Measurements from ENCODE around the gene PFKFB4.

Gene PFKFB4

GRCh38 chr3:48596157-48596556 is 39.6 kb upstream of the PFKFB4 start:
- no peak overlapping the region for H3K27ac ChIP-seq (ENCODE audit: insufficient read depth, low read length, poor library complexity, severe bottlenecking)
- peaks cover 11% of the 10 kb centered on the region for H3K27me3 ChIP-seq (replicated peaks; ENCODE audit: control insufficient read depth, insufficient read depth, low read length, poor library complexity, severe bottlenecking)
- H3K36me3 ChIP-seq (ENCODE audit: control insufficient read depth, insufficient read depth, low read length): peaks cover 34% of the 10 kb centered on the region
- peaks cover 5% of the 10 kb centered on the region for H3K4me1 ChIP-seq (ENCODE audit: control insufficient read depth, insufficient read depth, low read length, poor library complexity, severe bottlenecking)
- H3K9me3 ChIP-seq (ENCODE audit: control insufficient read depth, low read length): no peaks in the 10 kb centered on the region
- H3K4me3 ChIP-seq (ENCODE audit: insufficient read depth, low read depth, low read length, poor library complexity, severe bottlenecking): no peak overlapping the region
- DNase-seq: no peak

DNA sequence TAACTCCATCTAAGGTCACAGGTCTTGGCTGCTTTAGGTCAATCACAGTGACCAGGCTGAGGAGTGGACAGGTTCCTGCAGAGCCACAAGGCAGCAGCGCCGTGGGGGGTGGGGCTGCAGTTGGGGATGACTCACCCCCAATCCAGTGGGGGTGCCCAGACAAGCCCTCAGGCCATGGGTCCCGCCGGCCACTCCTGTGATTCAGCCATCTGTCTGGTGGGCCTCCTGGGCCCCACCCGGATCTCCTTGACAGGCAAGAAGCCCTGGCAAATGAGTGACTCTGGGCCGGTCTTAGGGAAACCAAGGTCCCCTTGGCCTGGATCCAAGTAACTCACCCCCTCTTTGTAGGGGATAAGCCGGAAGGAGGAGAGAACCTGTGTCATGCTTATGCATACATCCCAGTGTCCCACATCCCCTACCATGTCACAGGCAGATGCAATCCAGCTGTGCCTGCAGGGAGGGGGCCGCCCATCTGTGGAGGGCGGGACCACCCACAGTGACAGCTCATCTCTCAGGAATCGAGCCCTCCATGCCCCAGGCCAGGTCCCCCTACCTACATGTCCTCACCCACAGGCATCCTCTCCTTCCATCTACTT is 39.0 kb upstream of the PFKFB4 start:
- H3K36me3 ChIP-seq (ENCODE audit: control insufficient read depth, insufficient read depth, low read length): peaks cover 29% of the 10 kb centered on the region
- H3K9me3 ChIP-seq (ENCODE audit: control insufficient read depth, low read length): no peaks in the 10 kb centered on the region
- no peak for DNase-seq
- H3K27ac ChIP-seq (ENCODE audit: insufficient read depth, low read length, poor library complexity, severe bottlenecking): no peak overlapping the region
- H3K27me3 ChIP-seq (replicated peaks; ENCODE audit: control insufficient read depth, insufficient read depth, low read length, poor library complexity, severe bottlenecking): peaks cover 11% of the 10 kb centered on the region
- H3K4me3 ChIP-seq (ENCODE audit: insufficient read depth, low read depth, low read length, poor library complexity, severe bottlenecking): no peak overlapping the region
- H3K4me1 ChIP-seq (ENCODE audit: control insufficient read depth, insufficient read depth, low read length, poor library complexity, severe bottlenecking): peaks cover 5% of the 10 kb centered on the region

- H3K4me3 ChIP-seq (ENCODE audit: insufficient read depth, low read depth, low read length, poor library complexity, severe bottlenecking): no peak within 1 kb of the TSS
- peaks cover 23% of the 10 kb centered on the region for H3K36me3 ChIP-seq (ENCODE audit: control insufficient read depth, insufficient read depth, low read length)
- no peak for DNase-seq
- H3K9me3 ChIP-seq (ENCODE audit: control insufficient read depth, low read length): no peaks in the 10 kb centered on the region
- no peak within 1 kb of the TSS for H3K27ac ChIP-seq (ENCODE audit: insufficient read depth, low read length, poor library complexity, severe bottlenecking)
- H3K4me1 ChIP-seq (ENCODE audit: control insufficient read depth, insufficient read depth, low read length, poor library complexity, severe bottlenecking): peaks cover 5% of the 10 kb centered on the region
- H3K27me3 ChIP-seq (replicated peaks; ENCODE audit: control insufficient read depth, insufficient read depth, low read length, poor library complexity, severe bottlenecking): peaks cover 11% of the 10 kb centered on the region
Measured at GRCh38 chr3:48595075-48595525, 38.5 kb upstream of the PFKFB4 start, which contains the start of gene COL7A1. Gene COL7A1, minus strand, starts transcription at chr3:48595329. Its CDS starts 170 bp downstream, at chr3:48595159.

- Histone ChIP-seq H3K27me3 (replicated peaks; ENCODE audit: control insufficient read depth, insufficient read depth, low read length, poor library complexity, severe bottlenecking) (peaks cover 11% of the 10 kb centered on the region), H3K27ac (ENCODE audit: insufficient read depth, low read length, poor library complexity, severe bottlenecking) (no peak overlapping the region), H3K36me3 (ENCODE audit: control insufficient read depth, insufficient read depth, low read length) (peaks cover 18% of the 10 kb centered on the region), H3K9me3 (ENCODE audit: control insufficient read depth, low read length) (no peaks in the 10 kb centered on the region), H3K4me3 (ENCODE audit: insufficient read depth, low read depth, low read length, poor library complexity, severe bottlenecking) (no peak overlapping the region), H3K4me1 (ENCODE audit: control insufficient read depth, insufficient read depth, low read length, poor library complexity, severe bottlenecking) (peaks cover 5% of the 10 kb centered on the region)
- no peak for DNase-seq
Measured at GRCh38 chr3:48594417-48595049, 37.9 kb upstream of the PFKFB4 start.

DNA sequence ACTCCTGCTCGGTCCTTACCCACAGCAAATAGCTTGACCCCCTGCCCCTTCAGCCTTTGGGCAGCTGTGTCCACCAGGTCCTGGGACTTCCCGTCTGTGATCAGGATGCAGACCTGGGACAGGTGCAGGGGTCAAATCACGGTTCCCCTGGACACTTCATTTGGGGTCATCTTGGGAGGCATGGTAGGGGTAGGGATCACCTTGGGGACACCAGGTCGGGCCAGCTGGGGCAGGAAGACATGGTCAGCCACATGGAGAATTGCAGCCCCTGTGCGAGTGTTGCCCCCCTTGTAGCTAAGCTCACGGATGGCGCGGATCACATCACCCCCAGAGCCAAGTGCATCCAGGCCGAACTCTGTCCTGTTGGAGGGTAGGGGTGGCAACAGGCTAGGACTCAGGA is 36.7 kb upstream of the PFKFB4 start:
- H3K4me3 ChIP-seq (ENCODE audit: insufficient read depth, low read depth, low read length, poor library complexity, severe bottlenecking): no peak overlapping the region
- peaks cover 11% of the 10 kb centered on the region for H3K27me3 ChIP-seq (replicated peaks; ENCODE audit: control insufficient read depth, insufficient read depth, low read length, poor library complexity, severe bottlenecking)
- H3K9me3 ChIP-seq (ENCODE audit: control insufficient read depth, low read length): no peaks in the 10 kb centered on the region
- H3K27ac ChIP-seq (ENCODE audit: insufficient read depth, low read length, poor library complexity, severe bottlenecking): no peak overlapping the region
- H3K36me3 ChIP-seq (ENCODE audit: control insufficient read depth, insufficient read depth, low read length): peaks cover 6% of the 10 kb centered on the region
- no peak for DNase-seq
- peaks cover 5% of the 10 kb centered on the region for H3K4me1 ChIP-seq (ENCODE audit: control insufficient read depth, insufficient read depth, low read length, poor library complexity, severe bottlenecking)

DNA sequence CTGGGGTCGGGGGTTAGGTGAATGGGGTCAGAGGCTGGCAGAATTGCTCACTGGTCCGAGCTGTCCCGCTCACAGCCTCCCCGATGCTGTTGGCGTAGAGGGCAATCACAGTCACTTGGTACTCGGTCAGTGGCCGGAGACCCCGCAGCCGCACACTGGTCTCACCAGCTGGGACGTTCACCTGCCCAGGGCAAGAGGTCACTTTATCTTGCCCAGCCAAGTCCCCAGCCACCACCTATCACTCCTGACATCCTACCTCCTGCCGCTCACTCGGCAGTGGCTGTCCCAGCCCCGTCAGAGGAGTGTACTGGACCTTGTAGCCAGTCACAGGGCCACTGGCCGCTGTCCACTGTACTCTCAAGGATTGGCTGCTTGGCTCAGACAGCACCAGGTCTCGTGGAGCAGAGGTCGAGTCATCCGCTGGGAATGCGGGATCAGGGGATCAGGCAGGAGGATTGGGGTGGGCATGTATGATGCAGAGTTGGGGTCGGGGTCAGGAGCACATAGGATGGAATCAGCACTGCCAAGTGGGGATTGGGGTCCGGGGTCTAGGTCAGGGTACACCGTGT is 36.0 kb upstream of the PFKFB4 start:
- no peak overlapping the region for H3K27ac ChIP-seq (ENCODE audit: insufficient read depth, low read length, poor library complexity, severe bottlenecking)
- H3K9me3 ChIP-seq (ENCODE audit: control insufficient read depth, low read length): no peaks in the 10 kb centered on the region
- H3K4me1 ChIP-seq (ENCODE audit: control insufficient read depth, insufficient read depth, low read length, poor library complexity, severe bottlenecking): peaks cover 5% of the 10 kb centered on the region
- DNase-seq: no peak
- H3K27me3 ChIP-seq (replicated peaks; ENCODE audit: control insufficient read depth, insufficient read depth, low read length, poor library complexity, severe bottlenecking): peaks cover 11% of the 10 kb centered on the region
- H3K36me3 ChIP-seq (ENCODE audit: control insufficient read depth, insufficient read depth, low read length): no peaks in the 10 kb centered on the region
- no peak overlapping the region for H3K4me3 ChIP-seq (ENCODE audit: insufficient read depth, low read depth, low read length, poor library complexity, severe bottlenecking)

GRCh38 chr3:48591886-48592518 is 35.4 kb upstream of the PFKFB4 start:
- no peaks in the 10 kb centered on the region for H3K36me3 ChIP-seq (ENCODE audit: control insufficient read depth, insufficient read depth, low read length)
- no peak overlapping the region for H3K4me3 ChIP-seq (ENCODE audit: insufficient read depth, low read depth, low read length, poor library complexity, severe bottlenecking)
- H3K4me1 ChIP-seq (ENCODE audit: control insufficient read depth, insufficient read depth, low read length, poor library complexity, severe bottlenecking): peaks cover 5% of the 10 kb centered on the region
- H3K27me3 ChIP-seq (replicated peaks; ENCODE audit: control insufficient read depth, insufficient read depth, low read length, poor library complexity, severe bottlenecking): peaks cover 11% of the 10 kb centered on the region
- no peak overlapping the region for H3K27ac ChIP-seq (ENCODE audit: insufficient read depth, low read length, poor library complexity, severe bottlenecking)
- no peak for DNase-seq
- H3K9me3 ChIP-seq (ENCODE audit: control insufficient read depth, low read length): no peaks in the 10 kb centered on the region

- H3K4me1 ChIP-seq (ENCODE audit: control insufficient read depth, insufficient read depth, low read length, poor library complexity, severe bottlenecking): peaks cover 5% of the 10 kb centered on the region
- no peak overlapping the region for H3K4me3 ChIP-seq (ENCODE audit: insufficient read depth, low read depth, low read length, poor library complexity, severe bottlenecking)
- H3K27me3 ChIP-seq (replicated peaks; ENCODE audit: control insufficient read depth, insufficient read depth, low read length, poor library complexity, severe bottlenecking): peaks cover 11% of the 10 kb centered on the region
- DNase-seq: no peak
- H3K36me3 ChIP-seq (ENCODE audit: control insufficient read depth, insufficient read depth, low read length): no peaks in the 10 kb centered on the region
- H3K9me3 ChIP-seq (ENCODE audit: control insufficient read depth, low read length): no peaks in the 10 kb centered on the region
- H3K27ac ChIP-seq (ENCODE audit: insufficient read depth, low read length, poor library complexity, severe bottlenecking): no peak overlapping the region
Measured at GRCh38 chr3:48591436-48591835, 34.8 kb upstream of the PFKFB4 start.

GRCh38 chr3:48588230-48588629 is 31.6 kb upstream of the PFKFB4 start:
- no peak for DNase-seq
- H3K4me1 ChIP-seq (ENCODE audit: control insufficient read depth, insufficient read depth, low read length, poor library complexity, severe bottlenecking): no peaks in the 10 kb centered on the region
- H3K4me3 ChIP-seq (ENCODE audit: insufficient read depth, low read depth, low read length, poor library complexity, severe bottlenecking): no peak overlapping the region
- no peaks in the 10 kb centered on the region for H3K9me3 ChIP-seq (ENCODE audit: control insufficient read depth, low read length)
- H3K36me3 ChIP-seq (ENCODE audit: control insufficient read depth, insufficient read depth, low read length): no peaks in the 10 kb centered on the region
- peaks cover 3% of the 10 kb centered on the region for H3K27me3 ChIP-seq (replicated peaks; ENCODE audit: control insufficient read depth, insufficient read depth, low read length, poor library complexity, severe bottlenecking)
- no peak overlapping the region for H3K27ac ChIP-seq (ENCODE audit: insufficient read depth, low read length, poor library complexity, severe bottlenecking)

DNA sequence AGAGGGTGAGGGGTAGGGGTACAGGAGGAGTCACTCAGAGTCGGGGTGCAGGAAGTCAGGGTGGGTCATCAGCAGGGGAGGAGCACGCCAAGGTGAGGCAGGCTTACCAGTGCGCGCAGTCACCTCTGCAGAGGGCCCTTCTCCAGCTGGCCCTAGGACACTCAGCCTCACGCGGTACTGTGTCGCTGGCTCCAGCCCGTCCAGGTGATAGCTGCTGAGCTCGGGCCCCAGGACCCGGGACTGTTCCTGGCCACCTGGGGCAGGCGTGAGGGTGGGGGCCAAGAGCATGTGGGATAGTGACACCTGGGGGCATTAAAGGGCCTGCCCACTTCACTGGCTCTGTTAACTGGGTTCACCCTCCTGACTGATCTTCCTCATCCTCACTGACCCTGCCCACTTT is 31.1 kb upstream of the PFKFB4 start:
- no peaks in the 10 kb centered on the region for H3K9me3 ChIP-seq (ENCODE audit: control insufficient read depth, low read length)
- no peaks in the 10 kb centered on the region for H3K27me3 ChIP-seq (replicated peaks; ENCODE audit: control insufficient read depth, insufficient read depth, low read length, poor library complexity, severe bottlenecking)
- H3K36me3 ChIP-seq (ENCODE audit: control insufficient read depth, insufficient read depth, low read length): no peaks in the 10 kb centered on the region
- DNase-seq: no peak
- no peak overlapping the region for H3K4me3 ChIP-seq (ENCODE audit: insufficient read depth, low read depth, low read length, poor library complexity, severe bottlenecking)
- H3K4me1 ChIP-seq (ENCODE audit: control insufficient read depth, insufficient read depth, low read length, poor library complexity, severe bottlenecking): no peaks in the 10 kb centered on the region
- no peak overlapping the region for H3K27ac ChIP-seq (ENCODE audit: insufficient read depth, low read length, poor library complexity, severe bottlenecking)

Data from effector memory CD4-positive, alpha-beta T cell (primary cell).